ENCODE results near the gene ACOX1. TPM values are rescaled to one million over a fixed set of nuclear protein-coding genes. Genes with fewer than 3 reads are reported as not detected.
A peak's percentile ranks its signal among the peaks of the same experiment; 100 is the strongest.

ACOX1 gene
- total RNA-seq, 2 experiments from 2014 or later: 27.7 to 33.1 TPM

- Mint-ChIP-seq H3K36me3 (ENCODE audit: low read depth) (no peaks in the 10 kb centered on the region), H3K4me1 (peaks cover 5% of the 10 kb centered on the region), H3K9me3 (ENCODE audit: low read depth) (no peaks in the 10 kb centered on the region), H3K4me3 (peak within 1 kb of the TSS; percentile 86), H3K27me3 (no peaks in the 10 kb centered on the region), H3K27ac (peak within 1 kb of the TSS; percentile 89)
- DNase-seq (peak; percentile 97), ATAC-seq (peak; percentile 99)
- CTCF ChIA-PET: interaction anchor here (0.7 to 3.4 kb wide), 18 partner anchors 9 to 752 kb away, joined by 3 to 38 read pairs (median 5); partner anchors contain the start of gene TRIM47
- POLR2A ChIA-PET: no interaction called here
- intact Hi-C loops (cut with DNase I, micrococcal nuclease): loop anchor here (1.0 to 10.0 kb wide), 13 partner anchors 9 to 480 kb away; partner anchors contain the start of genes ACOX1 (in 2 of the 2), FBF1 (in 2 of the 2), TEN1 (in 2 of the 2) and WBP2 (in 2 of the 2)
These were observed 74.0 kb downstream of the ACOX1 start, which contains the start of gene MRPL38 for GRCh38 chr17:75904749-75905521. Gene MRPL38 (minus strand): TSS chr17:75904884. CDS start chr17:75904875, 9 bp downstream.

GRCh38 chr17:75902406-75902805, 76.6 kb downstream of the ACOX1 start:
- intact Hi-C loops (cut with DNase I, micrococcal nuclease): loop anchor here in 1 of 2 experiments (5.0 to 10.0 kb wide), 2 partner anchors 315 to 372 kb away; partner anchors contain the start of gene MYO15B
- ChIA-PET CTCF (interaction anchor here (0.7 to 1.6 kb wide), 4 partner anchors 27 to 240 kb away, joined by 3 to 5 read pairs (median 4); no protein-coding TSS in a partner anchor), POLR2A (interaction anchor here (0.6 kb wide), 1 partner anchor 45 kb away, joined by 5 read pairs; no protein-coding TSS in a partner anchor)
- Mint-ChIP-seq H3K27me3 (no peaks in the 10 kb centered on the region), H3K27ac (no peak overlapping the region), H3K4me1 (peaks cover 5% of the 10 kb centered on the region), H3K36me3 (ENCODE audit: low read depth) (peaks cover 7% of the 10 kb centered on the region), H3K4me3 (no peak overlapping the region), H3K9me3 (ENCODE audit: low read depth) (no peaks in the 10 kb centered on the region)
- ATAC-seq (no peak), DNase-seq (no peak)

GRCh38 chr17:75901727-75902126, 77.2 kb downstream of the ACOX1 start:
- no peaks in the 10 kb centered on the region for H3K9me3 Mint-ChIP-seq (ENCODE audit: low read depth)
- no peak for DNase-seq
- no peak for ATAC-seq
- H3K27me3 Mint-ChIP-seq: no peaks in the 10 kb centered on the region
- peaks cover 7% of the 10 kb centered on the region for H3K36me3 Mint-ChIP-seq (ENCODE audit: low read depth)
- H3K27ac Mint-ChIP-seq: no peak overlapping the region
- intact Hi-C loops (cut with DNase I, micrococcal nuclease): loop anchor here in 1 of 2 experiments (5.0 to 10.0 kb wide), 2 partner anchors 314 to 373 kb away; partner anchors contain the start of gene MYO15B
- POLR2A ChIA-PET: interaction anchor here (0.6 to 1.1 kb wide), 2 partner anchors 26 to 45 kb away, joined by 3 to 5 read pairs; no protein-coding TSS in a partner anchor
- H3K4me3 Mint-ChIP-seq: no peak overlapping the region
- CTCF ChIA-PET: interaction anchor here (1.1 to 1.3 kb wide), 2 partner anchors 26 to 104 kb away, joined by 5 read pairs; no protein-coding TSS in a partner anchor
- H3K4me1 Mint-ChIP-seq: peaks cover 7% of the 10 kb centered on the region

- Mint-ChIP-seq H3K27ac (no peak overlapping the region), H3K4me3 (no peak overlapping the region), H3K9me3 (ENCODE audit: low read depth) (no peaks in the 10 kb centered on the region), H3K27me3 (no peaks in the 10 kb centered on the region), H3K36me3 (ENCODE audit: low read depth) (peaks cover 7% of the 10 kb centered on the region), H3K4me1 (peaks cover 7% of the 10 kb centered on the region)
- POLR2A ChIA-PET: interaction anchor here (1.1 kb wide), 1 partner anchor 25 kb away, joined by 3 read pairs; no protein-coding TSS in a partner anchor
- no peak for DNase-seq
- ATAC-seq: no peak
- intact Hi-C loops (cut with DNase I, micrococcal nuclease): loop anchor here in 1 of 2 experiments (5.0 to 10.0 kb wide), 2 partner anchors 314 to 374 kb away; partner anchors contain the start of gene MYO15B
- CTCF ChIA-PET: interaction anchor here (0.6 kb wide), 1 partner anchor 1225 kb away, joined by 3 read pairs; no protein-coding TSS in a partner anchor
These were observed 78.1 kb downstream of the ACOX1 start for GRCh38 chr17:75900691-75901533.

- no peak for DNase-seq
- Mint-ChIP-seq H3K9me3 (ENCODE audit: low read depth) (no peaks in the 10 kb centered on the region), H3K27ac (no peak overlapping the region), H3K4me1 (peaks cover 12% of the 10 kb centered on the region), H3K27me3 (no peaks in the 10 kb centered on the region), H3K4me3 (no peak overlapping the region), H3K36me3 (ENCODE audit: low read depth) (peaks cover 11% of the 10 kb centered on the region)
- intact Hi-C loops (cut with DNase I, micrococcal nuclease): loop anchor here in 1 of 2 experiments (5.0 to 10.0 kb wide), 2 partner anchors 313 to 375 kb away; partner anchors contain the start of gene MYO15B
- ChIA-PET POLR2A (no interaction called here), CTCF (interaction anchor here (1.2 kb wide), 1 partner anchor 44 kb away, joined by 3 read pairs; no protein-coding TSS in a partner anchor)
- ATAC-seq: no peak
These were observed 79.0 kb downstream of the ACOX1 start for GRCh38 chr17:75899767-75900468.

- peaks cover 12% of the 10 kb centered on the region for H3K4me1 Mint-ChIP-seq
- no peaks in the 10 kb centered on the region for H3K9me3 Mint-ChIP-seq (ENCODE audit: low read depth)
- ATAC-seq: no peak
- no peaks in the 10 kb centered on the region for H3K27me3 Mint-ChIP-seq
- intact Hi-C loops (cut with DNase I, micrococcal nuclease): no loop called here
- POLR2A ChIA-PET: no interaction called here
- no peak for DNase-seq
- H3K36me3 Mint-ChIP-seq (ENCODE audit: low read depth): peaks cover 12% of the 10 kb centered on the region
- no peak overlapping the region for H3K4me3 Mint-ChIP-seq
- CTCF ChIA-PET: interaction anchor here (0.5 to 1.2 kb wide), 2 partner anchors 19 to 43 kb away, joined by 3 read pairs; no protein-coding TSS in a partner anchor
- H3K27ac Mint-ChIP-seq: no peak overlapping the region
These were observed 79.6 kb downstream of the ACOX1 start for GRCh38 chr17:75899353-75899752.

- no peaks in the 10 kb centered on the region for H3K9me3 Mint-ChIP-seq (ENCODE audit: low read depth)
- peaks cover 14% of the 10 kb centered on the region for H3K36me3 Mint-ChIP-seq (ENCODE audit: low read depth)
- ATAC-seq (no peak), DNase-seq (no peak)
- no peak overlapping the region for H3K27ac Mint-ChIP-seq
- ChIA-PET CTCF (interaction anchor here (0.5 to 3.6 kb wide), 3 partner anchors 18 to 43 kb away, joined by 3 to 17 read pairs (median 3); partner anchors contain the start of gene WBP2), POLR2A (interaction anchor here (1.3 kb wide), 2 partner anchors 21 to 368 kb away, joined by 3 to 4 read pairs; no protein-coding TSS in a partner anchor)
- H3K4me3 Mint-ChIP-seq: no peak overlapping the region
- peaks cover 17% of the 10 kb centered on the region for H3K4me1 Mint-ChIP-seq
- intact Hi-C loops (cut with DNase I, micrococcal nuclease): no loop called here
- H3K27me3 Mint-ChIP-seq: no peaks in the 10 kb centered on the region
These were observed 80.2 kb downstream of the ACOX1 start for GRCh38 chr17:75898791-75899190.

- Mint-ChIP-seq H3K4me1 (peaks cover 19% of the 10 kb centered on the region), H3K9me3 (ENCODE audit: low read depth) (no peaks in the 10 kb centered on the region), H3K4me3 (no peak overlapping the region), H3K27ac (no peak overlapping the region), H3K27me3 (no peaks in the 10 kb centered on the region), H3K36me3 (ENCODE audit: low read depth) (peaks cover 14% of the 10 kb centered on the region)
- ChIA-PET POLR2A (interaction anchor here (1.3 kb wide), 2 partner anchors 20 to 369 kb away, joined by 3 to 4 read pairs; no protein-coding TSS in a partner anchor), CTCF (interaction anchor here (3.6 kb wide), 1 partner anchor 42 kb away, joined by 17 read pairs; the partner anchor contains the start of gene WBP2)
- DNase-seq (no peak), ATAC-seq (no peak)
- intact Hi-C loops (cut with DNase I, micrococcal nuclease): no loop called here
These were observed 80.9 kb downstream of the ACOX1 start for GRCh38 chr17:75898065-75898464.

- DNase-seq: no peak
- peaks cover 14% of the 10 kb centered on the region for H3K36me3 Mint-ChIP-seq (ENCODE audit: low read depth)
These were observed 81.6 kb downstream of the ACOX1 start for GRCh38 chr17:75897160-75898019.

More at GRCh38 chr17:75897160-75898019, 81.6 kb downstream of the ACOX1 start:
- POLR2A ChIA-PET: interaction anchor here (0.5 to 1.3 kb wide), 4 partner anchors 20 to 873 kb away, joined by 3 to 4 read pairs (median 3); no protein-coding TSS in a partner anchor
- Mint-ChIP-seq H3K27me3 (no peaks in the 10 kb centered on the region), H3K9me3 (ENCODE audit: low read depth) (no peaks in the 10 kb centered on the region), H3K4me1 (peaks cover 19% of the 10 kb centered on the region), H3K4me3 (peak overlapping the region; percentile 56), H3K27ac (peak overlapping the region; percentile 72)
- intact Hi-C loops (cut with DNase I, micrococcal nuclease): loop anchor here (1.0 to 2.0 kb wide), 6 partner anchors 21 to 487 kb away; partner anchors contain the start of genes ACOX1 (in 1 of the 2), FBF1 (in 1 of the 2), GALK1 (in 1 of the 2) and SPHK1 (in 1 of the 2)
- no peak for ATAC-seq
- CTCF ChIA-PET: interaction anchor here (0.7 to 3.6 kb wide), 11 partner anchors 18 to 144 kb away, joined by 3 to 17 read pairs (median 5); partner anchors contain the start of genes TRIM47 and WBP2

All from activated CD4-positive, alpha-beta T cell treated with anti-CD3 and anti-CD28 coated beads for 36 hours (primary cell).